Loucy (cell line): Measurements from ENCODE around the gene GJB1.

Experiments used
- H2AFZ ChIP-seq: fragments of 200-600 bp; sonication (generic); 2 replicates; pipeline ENCODE4 v1.6.0; 2016; ENCODE audit warnings: antibody characterized with exemption, mild to moderate bottlenecking, low read length, moderate library complexity
- H3F3A ChIP-seq: fragments of 200-600 bp; 2 replicates; pipeline ENCODE4 v1.6.0; 2016; ENCODE audit warnings: antibody characterized with exemption, low read depth, mild to moderate bottlenecking
- H3K27me3 ChIP-seq: fragments of 200-600 bp; sonication (generic); 2 replicates; pipeline ENCODE4 v1.6.1; 2014; ENCODE audit warnings: low read length, mild to moderate bottlenecking; ENCODE audit not compliant: insufficient read depth, poor library complexity, severe bottlenecking
- H3K36me3 ChIP-seq: fragments of 200-600 bp; sonication (generic); 2 replicates; pipeline ENCODE4 v1.6.1; 2016; ENCODE audit warnings: low read length; ENCODE audit not compliant: insufficient read depth
- H3K4me1 ChIP-seq: fragments of 200-600 bp; sonication (generic); 2 replicates; pipeline ENCODE4 v1.5.1; 2014; ENCODE audit warnings: low read length, mild to moderate bottlenecking; ENCODE audit not compliant: insufficient read depth, poor library complexity, severe bottlenecking
- H3K4me2 ChIP-seq: fragments of 200-600 bp; sonication (generic); 2 replicates; pipeline ENCODE4 v1.6.0; 2014; ENCODE audit warnings: antibody characterized with exemption, low read length, low read depth, mild to moderate bottlenecking; ENCODE audit not compliant: poor library complexity, severe bottlenecking
- H3K4me3 ChIP-seq: fragments of 200-600 bp; sonication (generic); 2 replicates; pipeline ENCODE4 v1.5.1; 2014; ENCODE audit warnings: low read length, mild to moderate bottlenecking, mixed read lengths; ENCODE audit not compliant: poor library complexity, severe bottlenecking
- H3K79me2 ChIP-seq: fragments of 200-600 bp; sonication (generic); 2 replicates; pipeline ENCODE4 v1.6.1; 2014; ENCODE audit warnings: low read length; ENCODE audit not compliant: insufficient read depth
- H3K9ac ChIP-seq: fragments of 200-600 bp; sonication (generic); 2 replicates; pipeline ENCODE4 v1.6.0; 2014; ENCODE audit warnings: mild to moderate bottlenecking, low read depth, low read length, moderate library complexity; ENCODE audit not compliant: poor library complexity, severe bottlenecking
- H3K9me2 ChIP-seq: fragments of 200-600 bp; sonication (generic); replicated peaks from 2 replicates; pipeline ENCODE4 v1.6.1; 2016; ENCODE audit warnings: low read depth, low read length, mixed read lengths
- H3K9me3 ChIP-seq: fragments of 200-600 bp; sonication (generic); 2 replicates; pipeline ENCODE4 v1.6.1; 2014; ENCODE audit warnings: mild to moderate bottlenecking, antibody characterized with exemption, low read length, low read depth; ENCODE audit not compliant: insufficient read depth
- H4K20me1 ChIP-seq: fragments of 200-600 bp; sonication (generic); 2 replicates; pipeline ENCODE4 v1.6.0; 2014; ENCODE audit warnings: antibody characterized with exemption, low read length, mild to moderate bottlenecking; ENCODE audit not compliant: insufficient read depth, poor library complexity, severe bottlenecking
- EZH2phosphoT487 ChIP-seq: fragments of 200-600 bp; IDR thresholded peaks from 2 replicates; pipeline ENCODE4 v1.6.1; 2018; ENCODE audit warnings: antibody characterized with exemption, mild to moderate bottlenecking, moderate library complexity, borderline replicate concordance
- TF ChIP-seq, protein P1 (sequence below): fragments of 200-600 bp; sonication (generic); conservative IDR thresholded peaks from 2 replicates; pipeline ENCODE4 v1.5.1; 2014; ENCODE audit warnings: mild to moderate bottlenecking, antibody characterized with exemption, low read length

The GJB1 gene

DNA sequence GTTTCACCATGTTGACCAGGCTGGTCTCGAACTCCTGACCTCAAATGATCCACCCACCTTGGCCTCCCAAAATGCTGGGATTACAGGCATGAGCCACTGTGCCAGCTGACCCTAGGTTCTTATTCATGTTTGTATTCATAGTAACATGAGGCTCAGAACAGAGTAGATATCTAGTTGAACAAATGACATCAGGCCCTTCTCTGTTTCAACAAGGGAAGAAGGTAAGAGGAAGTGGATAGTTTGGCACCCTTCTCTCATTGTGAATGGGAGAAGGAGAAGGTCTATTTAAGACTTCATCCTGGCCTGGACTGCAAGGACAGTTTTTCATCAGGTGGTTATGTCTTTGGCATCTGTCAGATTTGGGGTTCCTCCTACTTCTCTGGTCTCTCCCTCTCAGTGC is 13.8 kb downstream of the GJB1 start:
- H3K9me2 ChIP-seq: no peaks in the 10 kb centered on the region

DNA sequence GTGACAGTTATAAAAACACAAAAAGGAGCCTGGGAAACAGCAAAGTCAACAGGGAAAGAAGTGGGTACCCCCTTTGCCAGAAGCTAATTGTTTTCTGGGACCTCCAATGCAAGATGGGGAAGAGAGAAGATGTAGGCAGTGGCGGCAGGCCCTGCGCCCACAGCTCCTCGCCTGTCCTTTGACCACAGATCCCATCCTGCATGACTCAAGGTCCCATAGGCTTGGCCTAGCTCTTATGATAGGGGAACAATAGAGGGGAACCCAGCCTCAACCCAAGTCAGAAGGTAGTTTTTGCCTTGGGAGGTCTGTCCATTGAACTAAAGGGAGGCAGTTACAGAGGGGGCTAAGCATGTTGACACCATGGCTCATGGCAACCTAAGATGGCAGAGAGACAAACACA is 16.8 kb downstream of the GJB1 start:
- Histone ChIP-seq H3K36me3 (peaks cover 43% of the 10 kb centered on the region; the same call in 1 of the 2 replicates), H3F3A (no peaks in the 10 kb centered on the region), H2AFZ (no peak overlapping the region), H3K4me3 (no peak overlapping the region), H3K9me3 (no peaks in the 10 kb centered on the region), H3K9me2 (no peaks in the 10 kb centered on the region), H4K20me1 (no peaks in the 10 kb centered on the region), H3K27me3 (no peaks in the 10 kb centered on the region), H3K79me2 (no peaks in the 10 kb centered on the region), H3K9ac (no peak overlapping the region), H3K4me2 (no peak overlapping the region), H3K4me1 (no peaks in the 10 kb centered on the region)
- TF ChIP-seq EZH2phosphoT487: no peak
- TF ChIP-seq, protein P1, sequence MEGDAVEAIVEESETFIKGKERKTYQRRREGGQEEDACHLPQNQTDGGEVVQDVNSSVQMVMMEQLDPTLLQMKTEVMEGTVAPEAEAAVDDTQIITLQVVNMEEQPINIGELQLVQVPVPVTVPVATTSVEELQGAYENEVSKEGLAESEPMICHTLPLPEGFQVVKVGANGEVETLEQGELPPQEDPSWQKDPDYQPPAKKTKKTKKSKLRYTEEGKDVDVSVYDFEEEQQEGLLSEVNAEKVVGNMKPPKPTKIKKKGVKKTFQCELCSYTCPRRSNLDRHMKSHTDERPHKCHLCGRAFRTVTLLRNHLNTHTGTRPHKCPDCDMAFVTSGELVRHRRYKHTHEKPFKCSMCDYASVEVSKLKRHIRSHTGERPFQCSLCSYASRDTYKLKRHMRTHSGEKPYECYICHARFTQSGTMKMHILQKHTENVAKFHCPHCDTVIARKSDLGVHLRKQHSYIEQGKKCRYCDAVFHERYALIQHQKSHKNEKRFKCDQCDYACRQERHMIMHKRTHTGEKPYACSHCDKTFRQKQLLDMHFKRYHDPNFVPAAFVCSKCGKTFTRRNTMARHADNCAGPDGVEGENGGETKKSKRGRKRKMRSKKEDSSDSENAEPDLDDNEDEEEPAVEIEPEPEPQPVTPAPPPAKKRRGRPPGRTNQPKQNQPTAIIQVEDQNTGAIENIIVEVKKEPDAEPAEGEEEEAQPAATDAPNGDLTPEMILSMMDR: no peak

More for the DNA sequence above, 13.8 kb downstream of the GJB1 start:
- Histone ChIP-seq H3K4me1 (no peaks in the 10 kb centered on the region), H3F3A (no peaks in the 10 kb centered on the region), H3K9me3 (no peaks in the 10 kb centered on the region), H3K4me2 (no peak overlapping the region), H3K36me3 (peaks cover 14% of the 10 kb centered on the region; the same call in 1 of the 2 replicates), H2AFZ (no peak overlapping the region), H3K27me3 (no peaks in the 10 kb centered on the region), H3K4me3 (no peak overlapping the region), H4K20me1 (no peaks in the 10 kb centered on the region), H3K9ac (no peak overlapping the region), H3K79me2 (no peaks in the 10 kb centered on the region)
- TF ChIP-seq EZH2phosphoT487: no peak
- TF ChIP-seq, protein P1: no peak

DNA sequence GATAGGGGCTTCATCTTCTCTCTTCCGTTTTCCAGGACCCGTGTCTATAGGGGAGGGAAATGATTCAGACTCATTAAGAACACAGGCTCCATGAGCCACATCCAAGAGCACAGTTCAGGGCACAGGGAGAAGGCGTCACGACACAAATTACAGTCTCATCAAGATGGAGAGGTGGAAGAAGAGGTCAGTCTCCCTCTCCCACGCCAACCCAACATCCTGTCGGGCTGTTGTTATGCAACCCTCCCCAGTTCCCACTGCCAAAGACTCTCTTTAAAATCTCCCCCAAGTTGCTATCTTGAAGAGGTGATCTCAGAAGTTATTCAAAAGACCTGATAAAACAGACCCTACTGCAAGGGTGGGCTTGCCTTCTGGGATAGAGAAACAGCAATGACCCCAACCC is 18.3 kb downstream of the GJB1 start:
- Histone ChIP-seq H3K79me2 (no peaks in the 10 kb centered on the region), H3K9ac (no peak overlapping the region), H3K4me3 (no peak overlapping the region), H4K20me1 (no peaks in the 10 kb centered on the region), H3F3A (no peaks in the 10 kb centered on the region), H3K9me2 (no peaks in the 10 kb centered on the region), H2AFZ (no peak overlapping the region), H3K36me3 (peaks cover 56% of the 10 kb centered on the region; the same call in 1 of the 2 replicates), H3K4me1 (no peaks in the 10 kb centered on the region), H3K9me3 (no peaks in the 10 kb centered on the region), H3K4me2 (no peak overlapping the region), H3K27me3 (no peaks in the 10 kb centered on the region)
- TF ChIP-seq, protein P1: no peak
- no peak for TF ChIP-seq EZH2phosphoT487
